ENCODE measurements around the gene HS3ST6. TPM values are rescaled to one million over a fixed set of nuclear protein-coding genes. Genes with fewer than 3 reads are reported as not detected.

The HS3ST6 gene
- total RNA-seq, 1 experiment from 2014 or later, result not detected

DNA sequence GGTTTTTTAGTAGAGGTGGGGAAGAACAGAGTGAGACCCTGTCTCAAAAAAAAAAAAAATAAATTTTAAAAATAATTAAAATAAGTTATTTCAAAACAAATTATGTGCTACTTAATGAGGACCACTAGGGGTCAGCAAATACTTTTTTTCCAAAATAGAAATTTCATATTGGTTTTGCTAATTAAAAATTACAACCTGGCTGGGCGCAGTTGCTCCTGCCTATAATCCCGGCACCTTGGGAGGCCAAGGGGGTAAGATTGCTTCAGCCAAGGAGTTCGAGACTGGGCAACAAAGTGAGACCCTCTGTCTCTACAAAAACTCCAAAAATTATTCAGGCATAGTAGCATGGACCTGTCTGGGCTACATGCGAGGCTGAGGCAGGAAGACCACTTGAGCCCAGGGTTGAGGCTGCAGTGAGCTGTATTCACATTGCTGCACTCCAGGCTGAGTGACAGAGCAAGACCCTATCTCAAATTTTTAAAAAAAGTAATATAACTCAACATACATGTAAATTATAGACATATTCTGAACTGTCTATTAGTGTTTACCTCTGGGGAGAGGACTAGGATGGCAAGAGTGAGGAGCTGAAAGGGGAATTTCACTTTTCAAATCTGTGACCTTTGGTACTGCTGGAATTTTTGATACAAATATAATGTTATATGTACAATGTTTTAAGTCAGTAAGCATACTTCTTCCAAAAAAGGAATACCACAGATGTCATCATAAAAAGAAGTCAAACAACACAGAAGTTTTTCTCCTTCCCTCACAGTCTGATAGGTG, 54.3 kb downstream of the HS3ST6 start:
- Histone ChIP-seq H3K4me2 (ENCODE audit: low read length) (peak overlapping the region; percentile 58), H3K79me2 (ENCODE audit: insufficient read depth, low read length) (no peaks in the 10 kb centered on the region), H3K27ac (ENCODE audit: low read depth, low read length) (no peak overlapping the region), H3K4me3 (replicated peaks in 1 of 2; ENCODE audit: low read depth in 1 of 2, low read length in 2 of 2) (no peak overlapping the region), H4K20me1 (ENCODE audit: insufficient read depth) (no peaks in the 10 kb centered on the region), H2AFZ (ENCODE audit: low read depth, low read length, poor library complexity, severe bottlenecking) (peak overlapping the region; percentile 95), H3K36me3 (ENCODE audit: control insufficient read depth in 1 of 2, insufficient read depth in 2 of 2, low read length in 2 of 2) (no peaks in the 10 kb centered on the region), H3K9me2 (ENCODE audit: insufficient read depth) (no peaks in the 10 kb centered on the region), H3K9ac (ENCODE audit: low read length) (no peak overlapping the region), H3K27me3 (ENCODE audit: insufficient read depth, low read length) (no peaks in the 10 kb centered on the region), H3K9me3 (ENCODE audit: control insufficient read depth in 1 of 2, insufficient read depth in 1 of 2, low read depth in 1 of 2, low read length in 2 of 2) (no peaks in the 10 kb centered on the region), H3K4me1 (ENCODE audit: control insufficient read depth in 1 of 2, insufficient read depth in 2 of 2, low read length in 2 of 2) (peaks cover 11% of the 10 kb centered on the region in 2 experiments; a peak in 3 of 4 replicates)
- BruUV-seq (replicated peaks), result no TSS peak
- ChIA-PET POLR2A (interaction anchor here (1.4 to 2.9 kb wide), 2 partner anchors 97 to 101 kb away, joined by 8 to 12 read pairs; partner anchors contain the start of gene RPS2), CTCF (interaction anchor here (0.6 to 1.4 kb wide), 11 partner anchors 60 to 277 kb away, joined by 3 to 6 read pairs (median 4); no protein-coding TSS in a partner anchor), RAD21 (ENCODE audit: low non-redundant PET in 1 of 2, low total read pairs in 2 of 2, uncharacterized antibody in 2 of 2, unreplicated experiment in 2 of 2) (interaction anchor here (0.6 to 0.8 kb wide), 2 partner anchors 65 to 68 kb away, joined by 3 to 4 read pairs; no protein-coding TSS in a partner anchor)
- ATAC-seq, result peak; percentile 65
- intact Hi-C loops (cut with micrococcal nuclease), result loop anchor here (1.0 to 2.0 kb wide), 2 partner anchors 68 to 277 kb away; no protein-coding TSS in a partner anchor
- peak; percentile 40 for DNase-seq (ENCODE audit: low read depth, low spot score)
- no peak for TF ChIP-seq YY1 (IDR thresholded peaks at IDR 0.05; ENCODE audit: extremely low read depth, insufficient replicate concordance, low read depth, low read length)
- peak; percentile 82 for TF ChIP-seq RAD21 (IDR thresholded peaks at IDR 0.05; ENCODE audit: low read depth)
- TF ChIP-seq, protein P1, sequence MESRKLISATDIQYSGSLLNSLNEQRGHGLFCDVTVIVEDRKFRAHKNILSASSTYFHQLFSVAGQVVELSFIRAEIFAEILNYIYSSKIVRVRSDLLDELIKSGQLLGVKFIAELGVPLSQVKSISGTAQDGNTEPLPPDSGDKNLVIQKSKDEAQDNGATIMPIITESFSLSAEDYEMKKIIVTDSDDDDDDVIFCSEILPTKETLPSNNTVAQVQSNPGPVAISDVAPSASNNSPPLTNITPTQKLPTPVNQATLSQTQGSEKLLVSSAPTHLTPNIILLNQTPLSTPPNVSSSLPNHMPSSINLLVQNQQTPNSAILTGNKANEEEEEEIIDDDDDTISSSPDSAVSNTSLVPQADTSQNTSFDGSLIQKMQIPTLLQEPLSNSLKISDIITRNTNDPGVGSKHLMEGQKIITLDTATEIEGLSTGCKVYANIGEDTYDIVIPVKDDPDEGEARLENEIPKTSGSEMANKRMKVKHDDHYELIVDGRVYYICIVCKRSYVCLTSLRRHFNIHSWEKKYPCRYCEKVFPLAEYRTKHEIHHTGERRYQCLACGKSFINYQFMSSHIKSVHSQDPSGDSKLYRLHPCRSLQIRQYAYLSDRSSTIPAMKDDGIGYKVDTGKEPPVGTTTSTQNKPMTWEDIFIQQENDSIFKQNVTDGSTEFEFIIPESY (IDR thresholded peaks at IDR 0.05; ENCODE audit: extremely low read depth, insufficient replicate concordance, low read length), result no peak
- TF ChIP-seq, protein P2, sequence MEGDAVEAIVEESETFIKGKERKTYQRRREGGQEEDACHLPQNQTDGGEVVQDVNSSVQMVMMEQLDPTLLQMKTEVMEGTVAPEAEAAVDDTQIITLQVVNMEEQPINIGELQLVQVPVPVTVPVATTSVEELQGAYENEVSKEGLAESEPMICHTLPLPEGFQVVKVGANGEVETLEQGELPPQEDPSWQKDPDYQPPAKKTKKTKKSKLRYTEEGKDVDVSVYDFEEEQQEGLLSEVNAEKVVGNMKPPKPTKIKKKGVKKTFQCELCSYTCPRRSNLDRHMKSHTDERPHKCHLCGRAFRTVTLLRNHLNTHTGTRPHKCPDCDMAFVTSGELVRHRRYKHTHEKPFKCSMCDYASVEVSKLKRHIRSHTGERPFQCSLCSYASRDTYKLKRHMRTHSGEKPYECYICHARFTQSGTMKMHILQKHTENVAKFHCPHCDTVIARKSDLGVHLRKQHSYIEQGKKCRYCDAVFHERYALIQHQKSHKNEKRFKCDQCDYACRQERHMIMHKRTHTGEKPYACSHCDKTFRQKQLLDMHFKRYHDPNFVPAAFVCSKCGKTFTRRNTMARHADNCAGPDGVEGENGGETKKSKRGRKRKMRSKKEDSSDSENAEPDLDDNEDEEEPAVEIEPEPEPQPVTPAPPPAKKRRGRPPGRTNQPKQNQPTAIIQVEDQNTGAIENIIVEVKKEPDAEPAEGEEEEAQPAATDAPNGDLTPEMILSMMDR (IDR thresholded peaks at IDR 0.05 in 2 of 3, conservative IDR thresholded peaks at IDR 0.05 in 1 of 3; ENCODE audit: borderline replicate concordance in 1 of 3, insufficient read depth in 1 of 3, low read depth in 2 of 3, low read length in 2 of 3), result peak; percentile 33 to 90 (median 42); a peak in 4 of 6 replicates
